NCI-H526 treated with DMSO at 0.1 percent for 48 hours (cell line): ENCODE results near the gene MITF.
"Not testable (repeated sequence)": the region's sequence is repeated elsewhere in the genome, so short reads cannot be mapped to it uniquely, and the experiment has no call there.

Source experiments
- DNase-seq: peaks from one replicate; lab custom pipeline; 2025; lab: John Stamatoyannopoulos, UW

The MITF gene

DNA sequence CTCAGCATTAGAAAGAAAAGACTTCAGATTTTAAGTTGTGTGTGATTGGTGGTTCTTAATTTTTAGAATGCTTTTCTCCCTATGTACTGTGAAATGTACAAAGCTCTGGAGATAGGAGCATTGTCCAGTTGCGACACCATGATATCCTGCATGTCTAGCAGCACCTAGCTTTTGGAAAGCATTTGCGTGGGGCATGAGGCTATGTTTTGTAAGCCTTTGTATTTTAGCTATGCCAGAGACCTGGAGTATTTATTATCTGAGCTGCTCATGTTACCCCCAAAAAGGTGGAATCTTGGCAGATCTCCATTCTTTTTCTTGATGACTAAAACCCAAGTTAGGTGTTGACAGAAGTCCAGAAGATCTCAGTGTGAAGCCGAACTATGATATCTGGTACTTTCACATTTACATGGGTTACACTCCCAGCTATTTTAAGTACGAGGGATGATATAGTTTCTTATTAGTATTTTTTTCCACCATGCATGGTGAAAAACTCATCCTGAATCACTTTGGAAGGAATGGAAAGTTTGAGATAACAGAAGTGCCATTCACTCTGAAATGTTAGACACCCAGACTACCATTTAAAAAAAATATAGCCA, 133.6 kb downstream of the MITF start:
- DNase-seq: no peak

DNA sequence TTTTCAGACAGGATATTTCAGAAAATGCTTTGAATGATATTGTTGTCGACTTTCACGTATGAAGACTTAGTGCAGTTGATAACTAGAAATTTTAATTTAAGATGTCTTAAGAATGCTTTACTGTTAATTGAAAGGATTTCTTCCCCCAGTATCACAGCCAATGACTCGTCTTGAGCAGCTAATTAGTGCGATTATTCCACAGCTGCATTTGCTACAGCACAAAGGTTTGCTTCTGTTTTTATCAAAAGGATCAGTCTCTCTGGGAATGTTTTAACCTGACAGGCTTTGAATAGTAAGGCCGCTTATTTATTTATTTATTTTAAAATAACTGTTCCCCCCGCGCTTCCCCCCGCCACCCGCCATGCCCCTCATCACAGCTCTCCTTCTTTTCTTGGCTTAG, 136.8 kb downstream of the MITF start:
- DNase-seq: no peak

DNA sequence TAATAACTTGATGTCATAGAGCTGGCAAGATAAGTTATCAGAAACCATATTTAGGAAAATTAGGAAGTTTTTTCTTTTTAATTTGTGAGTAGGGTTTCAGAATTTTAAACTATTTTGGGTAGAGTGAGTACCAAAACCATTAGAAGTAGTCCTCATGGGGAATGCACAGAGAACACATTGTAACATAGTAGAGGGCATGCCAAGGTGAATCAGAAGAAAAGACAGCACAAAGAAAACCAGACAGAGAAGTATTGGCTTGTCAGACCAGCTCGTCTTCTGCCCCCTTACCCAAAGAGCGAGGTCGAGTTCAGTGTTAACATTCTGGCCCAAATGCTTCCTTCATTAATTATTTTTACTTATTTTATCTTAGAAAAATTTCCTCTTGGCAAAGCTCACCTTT, 139.0 kb downstream of the MITF start:
- DNase-seq: no peak

GRCh38 chr3:69879051-69879450, 139.8 kb downstream of the MITF start:
- DNase-seq: no peak

GRCh38 chr3:69880069-69880640, 140.9 kb downstream of the MITF start:
- DNase-seq: no peak

DNA sequence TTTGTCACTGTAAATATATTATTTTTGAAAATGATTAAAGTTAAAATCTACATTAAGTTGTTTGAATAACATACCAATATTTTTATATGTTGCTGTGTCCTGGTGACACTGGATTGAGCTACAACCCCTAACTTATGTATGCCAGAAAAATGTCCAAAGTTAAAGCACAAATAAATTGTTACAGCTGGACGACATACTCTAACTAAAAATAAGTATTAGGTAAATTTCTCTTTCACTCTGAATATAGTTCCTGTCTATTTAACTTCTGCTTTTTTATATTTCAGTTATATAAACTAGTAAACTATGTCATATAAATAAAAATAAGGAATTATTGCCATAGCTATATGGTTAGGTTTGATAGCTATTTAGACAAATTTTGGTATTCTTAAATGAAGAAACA, 141.8 kb downstream of the MITF start:
- no peak for DNase-seq

DNA sequence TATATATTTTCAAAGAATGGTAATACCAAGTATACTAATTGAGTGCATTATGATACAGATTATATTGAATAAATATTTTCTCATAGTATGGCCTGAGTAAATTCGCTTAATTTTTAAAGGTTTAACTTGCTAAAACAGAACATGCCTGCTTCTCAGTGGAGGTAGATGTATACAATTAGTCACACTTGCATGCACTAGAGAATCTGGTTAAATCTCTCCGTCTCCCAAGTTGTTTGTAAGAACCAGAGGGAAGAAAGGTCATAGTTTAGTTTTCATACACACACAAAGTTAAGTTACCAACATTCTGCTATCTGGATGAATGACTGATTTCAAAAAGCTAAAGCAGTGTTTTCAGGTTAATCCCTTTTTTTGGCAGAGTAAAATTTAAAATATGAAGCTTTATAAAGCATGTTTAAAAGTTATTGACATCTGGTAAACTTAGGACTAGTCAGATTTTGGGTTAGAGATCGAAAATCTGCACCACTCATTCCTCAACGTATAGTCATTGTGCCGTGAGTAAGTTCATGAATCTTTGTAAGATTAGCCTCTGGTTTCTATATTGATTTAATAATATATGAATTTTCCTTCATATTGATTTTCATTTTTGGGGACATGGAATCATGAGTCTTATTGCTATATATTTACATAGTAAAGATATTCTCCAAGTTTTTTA, 142.6 kb downstream of the MITF start:
- no peak for DNase-seq

DNA sequence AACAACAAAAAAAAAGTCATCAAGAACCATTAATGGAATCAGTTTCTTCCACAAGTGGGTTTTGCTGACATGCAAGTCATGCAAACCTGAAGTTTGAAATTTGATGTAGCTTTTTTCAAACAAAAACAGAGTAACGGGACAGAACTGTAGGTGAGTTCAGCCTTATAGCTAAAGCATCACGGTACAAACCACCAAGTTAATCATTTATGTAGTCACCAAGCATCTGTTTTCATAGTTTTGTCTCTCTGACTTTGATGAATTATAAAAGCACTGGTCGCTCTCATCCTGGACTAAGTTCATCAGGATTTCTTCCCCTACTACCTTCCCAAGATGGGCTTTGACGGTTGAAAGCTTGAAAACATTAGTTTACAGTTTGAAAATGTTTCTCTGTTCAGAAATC, 143.3 kb downstream of the MITF start:
- DNase-seq: no peak

DNA sequence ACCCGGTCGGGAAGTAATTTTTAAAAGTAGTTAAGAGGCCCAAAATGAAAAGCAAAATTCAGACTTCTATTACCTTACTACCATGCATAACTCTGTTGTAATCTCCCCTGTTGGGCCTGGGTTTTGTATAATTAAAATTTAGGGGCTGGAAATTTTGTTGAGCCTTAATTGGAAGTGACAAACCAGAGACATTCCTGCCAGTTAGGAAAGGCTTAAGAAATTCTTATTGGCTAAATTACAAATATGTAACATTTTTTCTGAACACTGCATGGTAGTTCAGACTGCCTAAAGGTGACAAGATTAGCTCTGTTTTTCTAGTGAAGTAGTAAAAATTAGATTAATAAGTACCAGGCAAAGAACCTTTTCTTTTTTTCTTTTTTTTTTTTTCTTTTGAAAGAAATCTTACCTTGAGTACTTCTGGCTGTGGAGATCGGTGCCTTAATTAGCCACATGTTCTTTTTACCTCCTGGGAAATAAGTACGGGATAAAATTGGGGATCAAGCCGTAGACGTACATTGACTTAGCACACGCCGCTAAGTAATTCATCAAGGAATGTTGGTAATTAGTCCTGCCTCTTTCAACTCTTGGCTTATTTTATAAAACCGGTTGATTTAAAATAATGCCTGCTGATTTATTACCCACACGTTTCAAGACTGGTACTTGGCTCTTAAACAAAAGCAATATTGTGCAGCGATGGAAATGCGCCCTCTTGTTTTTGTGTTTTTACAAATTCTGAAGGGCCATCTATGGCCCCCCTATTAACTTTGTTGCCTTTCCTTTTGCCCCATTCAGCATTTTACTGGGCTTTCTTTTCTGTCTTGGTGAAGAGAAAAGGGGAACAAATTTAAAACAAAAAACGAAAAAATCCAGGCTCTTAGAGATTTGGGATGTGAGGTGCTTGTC, 149.0 kb downstream of the MITF start:
- DNase-seq: no peak

DNA sequence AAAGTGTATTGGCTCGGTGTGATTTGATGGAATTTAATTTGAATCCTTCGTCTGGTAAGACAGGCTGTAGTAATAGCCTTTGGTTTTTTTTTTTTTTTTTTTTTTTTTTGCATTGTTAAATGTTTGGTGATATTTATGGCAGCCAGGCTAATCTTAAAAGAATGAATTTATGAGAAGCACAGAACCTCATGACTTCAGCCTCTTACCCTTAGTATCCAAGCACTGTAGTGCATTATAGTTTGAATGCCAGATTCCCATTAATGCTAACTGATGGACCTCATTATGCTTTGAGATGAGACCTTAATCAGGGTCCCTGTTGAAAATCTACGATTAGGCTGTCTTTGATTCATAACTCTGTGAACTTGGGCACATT, 149.7 kb downstream of the MITF start:
- no peak for DNase-seq

GRCh38 chr3:69890084-69890483, 150.8 kb downstream of the MITF start:
- no peak for DNase-seq

DNA sequence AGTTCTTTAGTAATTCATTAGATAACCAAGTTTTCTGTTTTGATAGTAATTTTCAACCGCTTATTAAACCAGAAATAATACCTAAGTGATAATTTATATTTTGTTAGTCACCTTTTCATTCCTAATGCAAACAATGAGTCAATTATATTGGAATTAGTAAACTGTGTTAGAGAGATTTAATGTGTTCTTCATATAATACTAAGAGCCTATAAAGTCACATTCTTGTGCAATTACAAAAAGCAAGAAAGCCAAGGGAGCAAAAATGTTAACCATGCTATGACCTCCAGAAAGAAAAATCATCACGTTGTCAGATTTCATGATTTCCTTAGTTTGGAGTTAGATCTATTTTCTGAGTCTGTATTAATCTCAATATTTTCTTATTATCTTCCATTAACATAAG, 151.4 kb downstream of the MITF start:
- no peak for DNase-seq

DNA sequence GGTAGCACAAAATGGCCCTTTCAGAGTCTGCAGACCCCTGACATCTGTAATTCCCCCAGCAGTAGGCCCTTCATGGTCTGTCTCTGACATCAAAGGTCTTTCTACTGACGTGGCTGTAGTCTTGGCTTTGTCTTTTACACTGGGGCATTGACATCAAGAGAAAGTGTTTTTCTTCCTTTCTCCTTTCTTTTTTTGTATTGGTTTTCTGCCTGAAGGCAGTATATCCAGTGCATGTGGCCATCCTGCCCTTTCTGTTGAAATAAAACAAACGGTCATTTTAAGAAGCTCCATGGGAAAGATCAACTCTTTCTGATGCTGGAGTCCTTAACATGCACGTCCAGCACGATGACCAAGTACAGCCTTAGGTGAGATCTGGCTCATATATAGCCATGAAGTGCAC, 153.4 kb downstream of the MITF start:
- DNase-seq: no peak

GRCh38 chr3:69893274-69893673, 154.0 kb downstream of the MITF start:
- peak; percentile 87 for DNase-seq

GRCh38 chr3:69896095-69896494, 156.8 kb downstream of the MITF start:
- DNase-seq: no peak

- DNase-seq: no peak
These were observed 161.1 kb downstream of the MITF start for GRCh38 chr3:69900331-69900730.

DNA sequence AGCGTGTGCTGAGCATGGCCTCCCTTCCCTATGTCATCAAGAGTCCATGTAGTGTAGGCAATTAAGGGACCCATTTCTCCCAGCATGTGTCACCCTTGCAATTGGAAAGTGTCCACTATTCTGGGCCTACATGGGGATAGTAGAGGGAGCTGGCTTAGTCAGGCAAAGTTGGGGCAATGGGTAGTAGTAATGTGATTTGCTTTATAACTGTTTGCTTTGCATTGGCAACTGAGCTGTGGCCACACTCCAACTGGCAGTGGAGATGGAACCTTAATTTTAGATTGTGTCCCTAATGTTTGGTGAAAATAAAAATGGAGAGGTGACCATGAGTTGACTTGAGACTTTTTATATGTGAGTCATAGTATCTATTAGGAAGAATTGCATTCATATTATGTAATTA, 162.5 kb downstream of the MITF start:
- no peak for DNase-seq

DNA sequence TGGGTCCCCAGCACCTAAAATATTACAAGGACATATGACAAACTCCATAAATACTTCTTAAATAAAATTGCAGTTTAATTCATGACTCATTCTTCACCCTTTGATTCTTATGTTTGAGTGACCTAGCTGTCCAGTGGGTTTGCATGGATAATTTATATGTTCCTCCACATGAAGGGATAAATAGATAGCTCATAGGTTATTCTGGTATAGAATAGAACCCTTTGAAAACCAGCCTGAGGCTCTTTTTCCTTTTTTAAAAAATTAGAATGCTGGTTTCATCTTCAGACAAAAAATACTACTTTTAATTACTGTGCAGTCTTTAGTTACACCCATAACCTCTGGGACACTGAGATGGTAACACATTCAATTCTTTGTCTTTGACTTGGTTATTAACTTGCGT, 163.1 kb downstream of the MITF start:
- no peak for DNase-seq

- no peak for DNase-seq
These were observed 167.2 kb downstream of the MITF start for GRCh38 chr3:69906351-69906966.

DNA sequence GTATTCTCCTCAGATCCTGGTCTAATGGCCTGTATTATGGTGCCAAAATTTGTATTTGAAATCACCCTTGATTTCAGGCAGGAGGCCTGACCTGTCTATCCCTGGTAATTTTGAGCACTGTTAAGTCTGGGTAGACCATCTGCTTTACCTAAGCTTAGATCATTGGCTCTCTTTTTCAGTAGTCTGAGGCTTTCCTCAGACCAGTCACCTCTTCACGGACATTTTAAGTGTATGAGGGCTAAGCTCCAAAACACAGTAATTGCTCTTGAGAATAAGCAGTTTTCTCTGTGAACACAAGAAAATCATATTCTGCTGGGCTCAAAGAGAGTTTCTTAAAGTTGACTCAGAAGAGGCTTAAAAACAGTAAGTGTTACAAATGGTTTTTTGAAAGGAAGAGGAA, 168.3 kb downstream of the MITF start:
- DNase-seq: no peak

GRCh38 chr3:69909859-69910258, 170.6 kb downstream of the MITF start:
- DNase-seq: not testable (repeated sequence)

GRCh38 chr3:69913422-69913821, 174.2 kb downstream of the MITF start:
- no peak for DNase-seq
